Panc1 (cell line): ENCODE results near the gene DYNC1I1.
"Not testable (repeated sequence)": the region's sequence is repeated elsewhere in the genome, so short reads cannot be mapped to it uniquely, and the experiment has no call there.

Source experiments
- POLR2AphosphoS5 ChIP-seq: IDR thresholded peaks from 2 replicates; pipeline ENCODE4 v1.6.1; 2012; ENCODE audit warnings: mild to moderate bottlenecking, low read depth, low read length, moderate library complexity
- SIN3A ChIP-seq: IDR thresholded peaks from 2 replicates; pipeline ENCODE4 v1.6.1; 2012; ENCODE audit warnings: low read depth, mild to moderate bottlenecking, low read length, moderate library complexity, borderline replicate concordance; ENCODE audit not compliant: insufficient read depth
- TF ChIP-seq, protein P1 (sequence below): fragments of 450-650 bp; IDR thresholded peaks from 2 replicates; pipeline ENCODE4 v1.5.1; 2017; ENCODE audit warnings: mild to moderate bottlenecking
- TF ChIP-seq, protein P2 (sequence below), 2 experiments: IDR thresholded peaks; 2 replicates each; pipeline ENCODE4 v1.6.1; 2011 to 2012; ENCODE audit warnings: low read depth in 2 of 2, control low read depth in 1 of 2, low read length in 1 of 2, mild to moderate bottlenecking in 1 of 2, moderate library complexity in 1 of 2; ENCODE audit not compliant: insufficient read depth in 1 of 2

DNA sequence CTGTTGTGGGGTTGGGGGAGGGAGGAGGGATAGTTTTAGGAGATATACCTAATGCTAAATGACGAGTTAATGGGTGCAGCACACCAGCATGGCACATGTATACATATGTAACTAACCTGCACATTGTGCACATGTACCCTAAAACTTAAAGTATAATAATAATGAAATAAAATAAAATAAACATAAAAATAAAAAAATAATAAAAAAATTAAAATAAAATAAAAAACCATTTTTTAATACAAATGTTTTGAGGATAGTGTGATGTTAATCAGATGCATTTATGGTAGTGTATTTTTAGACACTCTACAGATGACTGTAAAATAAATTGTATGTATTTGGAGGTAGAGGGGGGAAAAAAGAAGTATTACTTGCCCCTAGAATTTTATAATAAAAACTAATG is 172.5 kb downstream of the DYNC1I1 start:
- TF ChIP-seq, protein P1, sequence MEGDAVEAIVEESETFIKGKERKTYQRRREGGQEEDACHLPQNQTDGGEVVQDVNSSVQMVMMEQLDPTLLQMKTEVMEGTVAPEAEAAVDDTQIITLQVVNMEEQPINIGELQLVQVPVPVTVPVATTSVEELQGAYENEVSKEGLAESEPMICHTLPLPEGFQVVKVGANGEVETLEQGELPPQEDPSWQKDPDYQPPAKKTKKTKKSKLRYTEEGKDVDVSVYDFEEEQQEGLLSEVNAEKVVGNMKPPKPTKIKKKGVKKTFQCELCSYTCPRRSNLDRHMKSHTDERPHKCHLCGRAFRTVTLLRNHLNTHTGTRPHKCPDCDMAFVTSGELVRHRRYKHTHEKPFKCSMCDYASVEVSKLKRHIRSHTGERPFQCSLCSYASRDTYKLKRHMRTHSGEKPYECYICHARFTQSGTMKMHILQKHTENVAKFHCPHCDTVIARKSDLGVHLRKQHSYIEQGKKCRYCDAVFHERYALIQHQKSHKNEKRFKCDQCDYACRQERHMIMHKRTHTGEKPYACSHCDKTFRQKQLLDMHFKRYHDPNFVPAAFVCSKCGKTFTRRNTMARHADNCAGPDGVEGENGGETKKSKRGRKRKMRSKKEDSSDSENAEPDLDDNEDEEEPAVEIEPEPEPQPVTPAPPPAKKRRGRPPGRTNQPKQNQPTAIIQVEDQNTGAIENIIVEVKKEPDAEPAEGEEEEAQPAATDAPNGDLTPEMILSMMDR, result not testable (repeated sequence)
- TF ChIP-seq, protein P2, sequence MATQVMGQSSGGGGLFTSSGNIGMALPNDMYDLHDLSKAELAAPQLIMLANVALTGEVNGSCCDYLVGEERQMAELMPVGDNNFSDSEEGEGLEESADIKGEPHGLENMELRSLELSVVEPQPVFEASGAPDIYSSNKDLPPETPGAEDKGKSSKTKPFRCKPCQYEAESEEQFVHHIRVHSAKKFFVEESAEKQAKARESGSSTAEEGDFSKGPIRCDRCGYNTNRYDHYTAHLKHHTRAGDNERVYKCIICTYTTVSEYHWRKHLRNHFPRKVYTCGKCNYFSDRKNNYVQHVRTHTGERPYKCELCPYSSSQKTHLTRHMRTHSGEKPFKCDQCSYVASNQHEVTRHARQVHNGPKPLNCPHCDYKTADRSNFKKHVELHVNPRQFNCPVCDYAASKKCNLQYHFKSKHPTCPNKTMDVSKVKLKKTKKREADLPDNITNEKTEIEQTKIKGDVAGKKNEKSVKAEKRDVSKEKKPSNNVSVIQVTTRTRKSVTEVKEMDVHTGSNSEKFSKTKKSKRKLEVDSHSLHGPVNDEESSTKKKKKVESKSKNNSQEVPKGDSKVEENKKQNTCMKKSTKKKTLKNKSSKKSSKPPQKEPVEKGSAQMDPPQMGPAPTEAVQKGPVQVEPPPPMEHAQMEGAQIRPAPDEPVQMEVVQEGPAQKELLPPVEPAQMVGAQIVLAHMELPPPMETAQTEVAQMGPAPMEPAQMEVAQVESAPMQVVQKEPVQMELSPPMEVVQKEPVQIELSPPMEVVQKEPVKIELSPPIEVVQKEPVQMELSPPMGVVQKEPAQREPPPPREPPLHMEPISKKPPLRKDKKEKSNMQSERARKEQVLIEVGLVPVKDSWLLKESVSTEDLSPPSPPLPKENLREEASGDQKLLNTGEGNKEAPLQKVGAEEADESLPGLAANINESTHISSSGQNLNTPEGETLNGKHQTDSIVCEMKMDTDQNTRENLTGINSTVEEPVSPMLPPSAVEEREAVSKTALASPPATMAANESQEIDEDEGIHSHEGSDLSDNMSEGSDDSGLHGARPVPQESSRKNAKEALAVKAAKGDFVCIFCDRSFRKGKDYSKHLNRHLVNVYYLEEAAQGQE (IDR thresholded peaks at IDR 0.05; ENCODE audit: insufficient read depth in 1 of 2, low read depth in 2 of 2, low read length in 1 of 2), result not testable (repeated sequence)
- not testable (repeated sequence) for TF ChIP-seq POLR2AphosphoS5, SIN3A
